Parathyroid adenoma (tissue), 2 donors: ENCODE results near the gene MALRD1.

Source experiments
- H2AFZ ChIP-seq: fragments of 300-600 bp; sonication (generic); one replicate; pipeline ENCODE4 v1.7.0; 2017; ENCODE audit warnings: antibody characterized with exemption, mild to moderate bottlenecking
- H3K27ac ChIP-seq: fragments of 300-600 bp; sonication (generic); one replicate; pipeline ENCODE4 v1.7.0; 2017
- H3K27me3 ChIP-seq: fragments of 300-600 bp; sonication (generic); one replicate; pipeline ENCODE4 v1.7.0; 2017; ENCODE audit warnings: low read length; ENCODE audit not compliant: control insufficient read depth, insufficient read depth
- H3K36me3 ChIP-seq: fragments of 300-600 bp; sonication (generic); one replicate; pipeline ENCODE4 v1.7.0; 2017; ENCODE audit warnings: low read length; ENCODE audit not compliant: control insufficient read depth, insufficient read depth
- H3K4me1 ChIP-seq: fragments of 300-600 bp; sonication (generic); one replicate; pipeline ENCODE4 v1.7.0; 2017; ENCODE audit warnings: control low read depth
- H3K4me2 ChIP-seq: fragments of 300-600 bp; sonication (generic); one replicate; pipeline ENCODE4 v1.7.0; 2017; ENCODE audit warnings: low read length
- H3K4me3 ChIP-seq: fragments of 300-600 bp; sonication (generic); one replicate; pipeline ENCODE4 v1.7.0; 2017; ENCODE audit warnings: low read depth, low read length
- H3K79me2 ChIP-seq: fragments of 300-600 bp; sonication (generic); one replicate; pipeline ENCODE4 v1.7.0; 2017; ENCODE audit warnings: control low read depth
- H3K9ac ChIP-seq: fragments of 300-600 bp; sonication (generic); one replicate; pipeline ENCODE4 v1.7.0; 2017; ENCODE audit warnings: mild to moderate bottlenecking
- H3K9me3 ChIP-seq: fragments of 300-600 bp; sonication (generic); one replicate; pipeline ENCODE4 v1.7.0; 2017; ENCODE audit warnings: low read length; ENCODE audit not compliant: control insufficient read depth
- CTCF ChIP-seq: fragments of 300-600 bp; sonication (generic); IDR thresholded peaks from one replicate; pipeline ENCODE4 v1.7.0; 2017; ENCODE audit warnings: antibody characterized with exemption, mild to moderate bottlenecking
- donor health status: primary hyperparathyroidism.

The MALRD1 gene

DNA sequence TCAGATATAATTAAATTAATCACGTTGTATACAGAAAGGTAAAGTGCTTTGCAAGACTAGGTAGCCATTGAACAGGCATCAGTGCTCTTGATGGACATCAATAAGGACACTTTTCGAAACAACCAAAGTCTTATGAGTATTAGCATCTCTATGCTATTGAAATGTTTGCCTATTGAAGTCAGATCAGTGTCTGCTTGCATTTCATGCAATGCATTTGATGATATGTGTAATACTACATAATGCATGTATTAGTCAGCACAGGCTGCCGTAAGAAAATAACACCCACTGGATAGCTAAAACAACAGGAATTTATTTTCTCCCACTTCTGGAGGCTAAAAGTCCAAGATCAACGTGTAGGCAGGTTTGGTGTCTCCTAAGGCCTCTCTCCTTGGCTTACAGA is 558.4 kb downstream of the MALRD1 start:
- Histone ChIP-seq H3K4me3 (no peak overlapping the region), H3K4me1 (no peaks in the 10 kb centered on the region), H3K9me3 (no peaks in the 10 kb centered on the region), H3K79me2 (no peaks in the 10 kb centered on the region), H3K36me3 (no peaks in the 10 kb centered on the region), H3K4me2 (no peak overlapping the region), H3K9ac (no peak overlapping the region), H3K27ac (no peak overlapping the region), H3K27me3 (no peaks in the 10 kb centered on the region), H2AFZ (no peak overlapping the region)
- no peak for TF ChIP-seq CTCF

GRCh38 chr10:19611775-19612174 is 563.2 kb downstream of the MALRD1 start:
- Histone ChIP-seq H3K4me3 (no peak overlapping the region), H3K4me1 (no peaks in the 10 kb centered on the region), H3K9ac (no peak overlapping the region), H3K27me3 (no peaks in the 10 kb centered on the region), H3K36me3 (no peaks in the 10 kb centered on the region), H3K4me2 (no peak overlapping the region), H3K79me2 (no peaks in the 10 kb centered on the region), H3K9me3 (no peaks in the 10 kb centered on the region), H2AFZ (no peak overlapping the region), H3K27ac (no peak overlapping the region)
- no peak for TF ChIP-seq CTCF

- Histone ChIP-seq H3K9ac (no peak overlapping the region), H3K4me2 (no peak overlapping the region), H3K9me3 (no peaks in the 10 kb centered on the region), H3K4me3 (no peak overlapping the region), H3K79me2 (no peaks in the 10 kb centered on the region), H3K4me1 (no peaks in the 10 kb centered on the region), H2AFZ (no peak overlapping the region), H3K36me3 (no peaks in the 10 kb centered on the region), H3K27me3 (no peaks in the 10 kb centered on the region), H3K27ac (no peak overlapping the region)
- TF ChIP-seq CTCF = no peak
Measured at GRCh38 chr10:19616966-19617365, 568.4 kb downstream of the MALRD1 start.

DNA sequence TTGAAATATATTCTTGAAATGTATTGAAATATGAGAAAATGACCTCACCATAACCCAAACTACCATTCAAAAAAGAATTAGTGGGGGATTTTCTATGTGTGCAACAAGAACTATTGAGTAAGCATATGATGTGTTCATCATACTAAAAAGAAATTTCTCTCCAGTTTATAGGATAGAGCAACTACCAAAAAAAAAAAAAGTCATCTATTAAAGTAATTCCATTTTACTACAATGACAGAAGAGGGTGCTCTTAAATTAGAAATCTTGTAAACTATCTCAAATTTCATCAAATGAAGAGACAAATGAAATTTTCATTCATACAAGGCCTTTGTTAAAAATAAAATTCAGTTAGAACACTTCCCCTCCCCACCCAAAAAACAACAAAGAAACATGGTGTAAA is 572.2 kb downstream of the MALRD1 start:
- no peak overlapping the region for H3K4me2 ChIP-seq
- no peak overlapping the region for H3K27ac ChIP-seq
- no peaks in the 10 kb centered on the region for H3K9me3 ChIP-seq
- H3K27me3 ChIP-seq = no peaks in the 10 kb centered on the region
- no peak overlapping the region for H3K9ac ChIP-seq
- H3K4me3 ChIP-seq = no peak overlapping the region
- no peaks in the 10 kb centered on the region for H3K79me2 ChIP-seq
- H3K36me3 ChIP-seq = no peaks in the 10 kb centered on the region
- TF ChIP-seq CTCF = no peak
- H2AFZ ChIP-seq = no peak overlapping the region
- H3K4me1 ChIP-seq = no peaks in the 10 kb centered on the region

DNA sequence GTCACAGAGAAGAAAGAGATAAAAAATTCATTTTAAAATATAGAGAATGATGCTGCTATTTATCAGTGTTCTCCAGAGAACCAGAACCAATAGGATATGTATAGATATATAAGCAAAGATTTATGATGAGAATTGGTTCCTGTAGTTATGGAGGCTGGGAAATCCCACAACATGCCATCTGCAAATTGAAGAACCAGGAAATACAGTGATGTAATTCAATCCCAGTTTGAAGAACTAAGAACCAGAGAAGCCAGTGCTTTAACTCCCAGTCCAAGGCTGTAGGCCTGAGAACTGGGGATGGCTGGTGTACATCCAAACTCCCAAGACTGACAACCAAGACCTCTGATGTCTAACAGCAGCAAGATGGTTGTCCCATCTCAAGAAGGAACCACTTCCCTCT is 574.7 kb downstream of the MALRD1 start:
- no peak overlapping the region for H2AFZ ChIP-seq
- H3K27ac ChIP-seq = no peak overlapping the region
- H3K4me3 ChIP-seq = no peak overlapping the region
- no peaks in the 10 kb centered on the region for H3K4me1 ChIP-seq
- H3K9me3 ChIP-seq = no peaks in the 10 kb centered on the region
- no peaks in the 10 kb centered on the region for H3K79me2 ChIP-seq
- H3K27me3 ChIP-seq = no peaks in the 10 kb centered on the region
- H3K4me2 ChIP-seq = no peak overlapping the region
- TF ChIP-seq CTCF = no peak
- no peak overlapping the region for H3K9ac ChIP-seq
- no peaks in the 10 kb centered on the region for H3K36me3 ChIP-seq
